Measurements from ENCODE around the gene FGFR3. TPM values are rescaled to one million over a fixed set of nuclear protein-coding genes. Genes with fewer than 3 reads are reported as not detected.

The FGFR3 gene
- total RNA-seq, 1 donor from 2014 or later = 1.0 TPM

- Mint-ChIP-seq H3K4me3 (ENCODE audit: unreplicated experiment) (no peak overlapping the region), H3K9me3 (ENCODE audit: unreplicated experiment) (no peaks in the 10 kb centered on the region), H3K4me1 (ENCODE audit: unreplicated experiment) (no peaks in the 10 kb centered on the region), H3K36me3 (ENCODE audit: low read depth, unreplicated experiment) (no peaks in the 10 kb centered on the region), H3K27ac (ENCODE audit: unreplicated experiment) (no peak overlapping the region), H3K27me3 (ENCODE audit: unreplicated experiment) (peaks cover 9% of the 10 kb centered on the region)
- TF ChIP-seq CTCF (IDR thresholded peaks at IDR 0.05; ENCODE audit: unreplicated experiment) = no peak
- DNase-seq (ENCODE audit: low spot score) = no peak
Measured at GRCh38 chr4:1769692-1770091, 23.4 kb upstream of the FGFR3 start.

GRCh38 chr4:1770245-1770644 lies 22.8 kb upstream of the FGFR3 start:
- no peak for TF ChIP-seq CTCF (IDR thresholded peaks at IDR 0.05; ENCODE audit: unreplicated experiment)
- H3K27me3 Mint-ChIP-seq (ENCODE audit: unreplicated experiment) = peaks cover 9% of the 10 kb centered on the region
- no peaks in the 10 kb centered on the region for H3K9me3 Mint-ChIP-seq (ENCODE audit: unreplicated experiment)
- H3K36me3 Mint-ChIP-seq (ENCODE audit: low read depth, unreplicated experiment) = no peaks in the 10 kb centered on the region
- H3K27ac Mint-ChIP-seq (ENCODE audit: unreplicated experiment) = no peak overlapping the region
- DNase-seq (ENCODE audit: low spot score) = no peak
- H3K4me1 Mint-ChIP-seq (ENCODE audit: unreplicated experiment) = no peaks in the 10 kb centered on the region
- no peak overlapping the region for H3K4me3 Mint-ChIP-seq (ENCODE audit: unreplicated experiment)

GRCh38 chr4:1770791-1771231 lies 22.3 kb upstream of the FGFR3 start:
- TF ChIP-seq CTCF (IDR thresholded peaks at IDR 0.05; ENCODE audit: unreplicated experiment) = no peak
- Mint-ChIP-seq H3K27me3 (ENCODE audit: unreplicated experiment) (peaks cover 9% of the 10 kb centered on the region), H3K4me3 (ENCODE audit: unreplicated experiment) (no peak overlapping the region), H3K27ac (ENCODE audit: unreplicated experiment) (no peak overlapping the region), H3K9me3 (ENCODE audit: unreplicated experiment) (no peaks in the 10 kb centered on the region), H3K4me1 (ENCODE audit: unreplicated experiment) (no peaks in the 10 kb centered on the region), H3K36me3 (ENCODE audit: low read depth, unreplicated experiment) (no peaks in the 10 kb centered on the region)
- DNase-seq (ENCODE audit: low spot score) = no peak

GRCh38 chr4:1771555-1772305 lies 21.4 kb upstream of the FGFR3 start:
- Mint-ChIP-seq H3K9me3 (ENCODE audit: unreplicated experiment) (no peaks in the 10 kb centered on the region), H3K27me3 (ENCODE audit: unreplicated experiment) (peaks cover 9% of the 10 kb centered on the region), H3K27ac (ENCODE audit: unreplicated experiment) (no peak overlapping the region), H3K4me3 (ENCODE audit: unreplicated experiment) (no peak overlapping the region), H3K4me1 (ENCODE audit: unreplicated experiment) (no peaks in the 10 kb centered on the region), H3K36me3 (ENCODE audit: low read depth, unreplicated experiment) (no peaks in the 10 kb centered on the region)
- TF ChIP-seq CTCF (IDR thresholded peaks at IDR 0.05; ENCODE audit: unreplicated experiment) = no peak
- DNase-seq (ENCODE audit: low spot score) = no peak

- Mint-ChIP-seq H3K9me3 (ENCODE audit: unreplicated experiment) (no peaks in the 10 kb centered on the region), H3K36me3 (ENCODE audit: low read depth, unreplicated experiment) (no peaks in the 10 kb centered on the region), H3K27ac (ENCODE audit: unreplicated experiment) (no peak overlapping the region), H3K4me3 (ENCODE audit: unreplicated experiment) (no peak overlapping the region), H3K27me3 (ENCODE audit: unreplicated experiment) (peaks cover 11% of the 10 kb centered on the region), H3K4me1 (ENCODE audit: unreplicated experiment) (no peaks in the 10 kb centered on the region)
- no peak for DNase-seq (ENCODE audit: low spot score)
- no peak for TF ChIP-seq CTCF (IDR thresholded peaks at IDR 0.05; ENCODE audit: unreplicated experiment)
Measured at GRCh38 chr4:1772853-1773538, 20.1 kb upstream of the FGFR3 start.
